ENCODE measurements around the gene PIGZ.

The PIGZ gene

DNA sequence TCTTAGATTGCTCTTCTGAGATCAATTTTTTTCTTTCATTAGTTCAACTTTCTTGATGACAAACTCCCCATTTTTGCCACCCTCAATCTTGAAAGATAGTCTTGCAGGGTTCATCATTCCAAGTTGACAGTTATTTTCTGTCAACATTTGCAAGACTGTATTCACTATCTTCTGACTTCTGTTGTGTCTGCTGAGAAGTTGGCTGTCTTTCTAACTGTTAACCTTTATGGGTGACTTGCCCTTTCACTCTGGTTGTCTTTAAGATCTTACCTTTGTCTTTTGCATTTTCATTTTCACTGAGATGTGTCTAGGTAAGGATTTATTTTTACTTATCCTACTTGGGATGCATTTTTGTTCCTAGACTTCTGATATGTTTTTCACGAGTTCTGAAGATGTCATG is 14.6 kb upstream of the PIGZ start:
- DNase-seq (ENCODE audit: low read depth): no peak

DNA sequence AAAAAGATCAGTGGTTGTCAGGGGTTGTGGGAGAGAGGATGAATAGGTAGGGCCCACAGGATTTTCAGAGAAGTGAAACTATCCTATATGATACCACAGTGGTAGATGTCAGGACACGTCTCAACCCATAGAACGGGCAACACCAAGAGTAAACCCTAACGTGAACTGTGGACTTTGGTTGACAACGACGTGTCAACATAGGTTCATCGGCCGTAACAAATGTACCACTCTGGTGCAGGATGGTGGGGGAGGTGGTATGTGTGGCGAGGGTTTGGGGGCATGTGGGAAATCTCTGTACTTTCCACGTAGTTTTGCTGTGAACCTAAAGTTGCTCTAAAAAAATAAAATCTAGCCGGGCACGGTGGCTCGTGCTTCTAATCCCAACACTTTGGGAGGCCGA is 13.0 kb upstream of the PIGZ start:
- no peak for DNase-seq (ENCODE audit: low read depth)

DNA sequence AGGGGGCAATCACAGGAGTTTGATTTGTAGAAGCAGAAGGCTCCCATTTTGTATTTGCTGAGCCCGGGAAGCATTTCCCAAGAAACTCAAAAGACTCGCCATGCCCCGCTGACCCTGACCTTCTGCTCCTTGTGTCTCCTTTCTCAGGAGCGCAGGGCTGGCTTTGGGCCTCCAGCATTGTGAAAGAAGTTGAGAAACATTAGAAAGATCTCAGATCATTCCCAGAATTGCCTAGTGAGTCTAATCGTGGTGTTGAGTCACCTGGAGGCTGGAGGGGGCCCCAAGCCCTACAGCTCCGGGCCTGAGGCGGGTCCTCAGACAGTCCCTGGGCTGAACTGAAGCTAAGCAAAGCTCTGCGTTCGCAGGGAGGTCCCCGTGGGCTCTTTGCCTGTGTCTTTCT is 10.9 kb upstream of the PIGZ start:
- DNase-seq (ENCODE audit: low read depth): no peak

DNA sequence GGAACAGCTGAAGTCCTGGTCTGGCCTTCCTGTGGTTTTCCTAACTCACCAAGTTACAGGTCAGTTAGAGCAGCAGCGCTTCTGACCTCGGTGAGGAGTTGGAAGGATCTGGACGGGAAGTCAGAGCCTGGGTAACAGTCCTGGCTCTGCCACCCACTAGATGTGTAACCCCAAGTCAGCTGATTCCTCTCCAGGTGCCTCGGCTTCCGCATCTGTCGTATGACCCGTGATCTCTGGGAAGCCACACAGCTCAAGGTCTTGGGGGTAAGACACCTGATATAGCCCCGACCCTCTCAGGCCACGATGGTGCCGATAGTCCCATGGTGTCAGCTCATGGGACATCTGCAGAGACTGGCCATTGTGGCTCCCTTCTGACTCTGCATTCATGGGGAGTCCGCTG is 8.3 kb upstream of the PIGZ start:
- no peak for DNase-seq (ENCODE audit: low read depth)

DNA sequence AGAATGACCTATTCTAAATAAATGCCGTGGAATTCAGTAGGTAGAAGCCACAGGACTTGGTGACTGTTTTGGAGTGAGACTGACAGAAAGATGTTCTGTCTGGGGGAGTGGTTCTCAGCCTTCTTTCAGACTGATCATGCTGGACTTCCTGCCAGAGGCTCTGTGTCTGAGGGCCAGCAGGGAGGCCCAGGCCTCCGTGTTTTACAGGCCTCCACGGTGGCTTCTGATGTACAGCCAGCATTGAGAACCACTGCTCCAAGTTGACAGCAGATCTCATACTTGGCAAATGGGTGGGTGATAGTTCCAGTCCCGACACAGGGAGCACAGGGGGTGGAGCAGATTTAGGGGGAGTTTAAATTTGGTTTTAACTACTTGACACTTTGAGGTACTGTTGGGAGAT is 6.7 kb upstream of the PIGZ start:
- DNase-seq (ENCODE audit: low read depth): no peak

DNA sequence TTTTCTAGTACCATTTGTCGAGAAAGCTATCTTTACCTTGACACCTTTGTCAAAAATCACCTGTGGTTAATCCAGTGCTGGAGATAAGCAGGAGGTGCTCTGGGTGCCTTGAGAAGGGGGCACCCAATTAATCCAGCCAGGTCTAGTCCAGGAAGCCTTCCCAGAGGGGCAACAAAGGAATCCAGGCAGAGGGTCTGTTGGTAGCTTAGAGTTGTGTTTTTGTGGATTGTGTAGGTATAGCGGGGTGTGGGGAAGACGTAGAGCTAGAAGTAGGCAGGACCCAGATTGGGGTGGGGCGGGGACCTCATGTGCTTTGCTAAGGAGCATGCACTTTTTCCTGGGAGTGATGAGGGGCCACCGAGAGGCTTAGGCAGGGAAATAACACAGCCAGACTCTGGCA is 6.0 kb upstream of the PIGZ start:
- no peak for DNase-seq (ENCODE audit: low read depth)

DNA sequence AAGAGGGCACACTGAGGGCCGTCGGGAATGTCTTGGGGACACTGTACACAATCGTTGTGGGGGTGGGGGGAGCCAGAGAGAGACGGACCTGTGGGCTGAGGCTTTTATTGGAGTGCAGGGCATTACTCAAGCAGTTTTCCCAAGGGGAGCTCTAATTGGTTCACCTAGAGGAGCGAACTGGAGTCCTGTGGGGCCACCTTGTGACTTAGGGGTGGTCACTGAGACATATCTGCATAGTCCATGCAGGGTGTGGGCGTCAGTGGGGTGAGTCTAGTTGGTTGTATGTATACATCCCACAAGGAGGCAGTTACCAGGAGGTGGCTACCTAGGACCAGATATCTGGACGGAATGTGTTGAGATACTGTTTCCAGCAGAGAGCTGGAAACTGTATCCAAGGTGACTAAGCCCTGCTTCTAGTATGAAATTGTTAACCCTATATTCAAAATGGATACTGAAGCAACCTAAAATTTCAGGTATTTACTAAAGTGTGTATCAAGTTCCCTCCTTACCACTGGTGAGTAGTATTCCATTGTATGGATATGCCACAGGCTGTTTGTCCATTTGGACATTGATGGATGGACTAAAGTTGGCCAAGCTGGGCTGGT is 2.6 kb upstream of the PIGZ start:
- DNase-seq (ENCODE audit: low read depth): no peak

DNA sequence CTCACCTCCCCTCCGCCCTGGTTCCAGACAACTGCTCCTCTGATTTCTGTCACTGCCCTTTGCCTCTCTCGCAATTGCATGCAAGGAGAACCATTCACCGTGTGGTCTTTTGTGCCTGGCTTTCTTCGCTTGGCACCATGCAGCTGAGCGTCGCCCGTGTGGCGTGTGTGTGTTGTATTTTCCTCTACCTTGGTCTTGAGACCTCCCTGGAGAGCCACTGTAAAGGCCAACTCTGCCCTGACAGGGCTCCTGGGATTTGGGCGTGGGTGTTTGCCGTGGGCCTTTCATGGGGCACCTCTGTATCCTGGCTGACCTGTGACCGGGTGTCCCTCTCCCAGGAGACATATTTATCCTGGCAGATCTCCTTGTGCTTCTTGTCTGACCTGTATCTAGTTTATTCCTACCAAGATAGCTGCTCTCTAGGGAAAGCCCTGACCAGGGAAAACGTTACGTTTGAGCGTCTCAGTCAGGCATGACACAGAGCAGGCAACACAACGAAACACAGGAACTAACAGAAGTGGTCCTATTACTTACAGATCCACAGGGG is 2.0 kb upstream of the PIGZ start:
- DNase-seq (ENCODE audit: low read depth): no peak

DNA sequence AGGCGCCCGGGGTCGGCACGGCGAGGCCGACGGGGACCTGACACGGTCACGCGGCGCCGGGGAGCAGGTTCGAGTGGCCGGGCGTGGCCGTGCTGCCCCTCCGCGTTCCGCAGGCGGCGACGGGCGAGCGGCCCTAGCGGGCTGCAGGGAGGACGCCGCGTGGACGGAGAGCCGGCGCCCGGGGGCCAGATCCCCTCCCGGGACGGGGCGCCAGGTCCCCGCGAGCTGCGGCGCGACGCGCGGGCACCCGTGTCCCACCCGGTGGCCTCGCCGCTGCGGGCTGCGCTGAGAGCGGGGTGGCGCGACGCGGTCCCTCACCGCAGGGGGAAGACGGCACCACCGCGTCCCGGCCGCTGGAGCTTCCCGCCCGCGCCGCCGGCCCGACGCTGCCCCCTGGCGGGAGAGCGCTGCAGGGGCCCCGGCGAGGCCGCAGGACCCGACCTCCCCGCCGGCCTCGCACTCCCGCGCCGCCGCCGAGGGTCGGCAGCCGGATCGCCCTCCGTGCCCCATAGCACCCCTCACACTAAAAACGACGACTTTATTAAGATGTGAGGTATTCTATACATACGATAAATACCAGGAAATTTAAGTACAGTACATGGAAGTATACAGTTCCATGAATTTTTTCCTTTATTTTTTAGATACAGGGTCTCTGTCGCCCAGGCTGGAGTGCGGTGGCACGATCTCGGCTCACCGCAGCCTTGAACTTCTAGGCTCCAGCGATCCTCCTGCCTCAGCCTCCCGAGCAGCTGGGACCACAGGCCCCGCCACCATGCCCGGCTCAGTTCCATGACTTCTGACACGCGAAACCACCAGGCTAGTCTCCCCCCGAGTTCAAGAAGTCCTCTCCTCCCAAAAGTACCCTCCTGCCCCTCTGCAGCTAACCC is 1.3 kb upstream of the PIGZ start:
- DNase-seq (ENCODE audit: low read depth): peak; percentile 29

DNA sequence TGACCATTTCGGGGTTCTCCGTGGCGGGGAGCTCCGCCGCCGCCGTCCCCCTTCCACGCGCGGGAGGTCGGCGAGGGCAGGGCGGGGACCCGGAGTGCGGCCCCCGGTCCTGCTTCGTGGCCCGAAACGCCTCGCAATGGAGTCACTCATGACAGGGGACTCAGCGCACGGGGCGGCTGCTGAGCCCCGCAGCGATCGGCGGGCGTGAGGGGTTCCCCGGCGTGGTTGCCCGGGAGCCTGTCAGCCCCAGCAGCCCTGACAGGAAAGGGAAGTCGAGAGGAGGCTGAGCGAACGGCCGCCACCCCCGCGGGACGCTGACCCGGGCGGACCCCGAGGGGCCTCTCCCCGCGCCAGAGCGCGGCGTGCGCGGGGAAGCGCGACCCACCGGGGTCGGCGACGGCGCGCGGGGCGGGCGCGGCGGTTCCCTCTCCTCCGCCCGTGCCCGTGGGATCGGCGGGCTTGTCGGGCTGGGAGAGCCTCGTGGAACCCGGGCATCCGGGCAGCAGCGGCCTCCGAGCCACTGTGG is 564 bp upstream of the PIGZ start:
- DNase-seq (ENCODE audit: low read depth): no peak

DNA sequence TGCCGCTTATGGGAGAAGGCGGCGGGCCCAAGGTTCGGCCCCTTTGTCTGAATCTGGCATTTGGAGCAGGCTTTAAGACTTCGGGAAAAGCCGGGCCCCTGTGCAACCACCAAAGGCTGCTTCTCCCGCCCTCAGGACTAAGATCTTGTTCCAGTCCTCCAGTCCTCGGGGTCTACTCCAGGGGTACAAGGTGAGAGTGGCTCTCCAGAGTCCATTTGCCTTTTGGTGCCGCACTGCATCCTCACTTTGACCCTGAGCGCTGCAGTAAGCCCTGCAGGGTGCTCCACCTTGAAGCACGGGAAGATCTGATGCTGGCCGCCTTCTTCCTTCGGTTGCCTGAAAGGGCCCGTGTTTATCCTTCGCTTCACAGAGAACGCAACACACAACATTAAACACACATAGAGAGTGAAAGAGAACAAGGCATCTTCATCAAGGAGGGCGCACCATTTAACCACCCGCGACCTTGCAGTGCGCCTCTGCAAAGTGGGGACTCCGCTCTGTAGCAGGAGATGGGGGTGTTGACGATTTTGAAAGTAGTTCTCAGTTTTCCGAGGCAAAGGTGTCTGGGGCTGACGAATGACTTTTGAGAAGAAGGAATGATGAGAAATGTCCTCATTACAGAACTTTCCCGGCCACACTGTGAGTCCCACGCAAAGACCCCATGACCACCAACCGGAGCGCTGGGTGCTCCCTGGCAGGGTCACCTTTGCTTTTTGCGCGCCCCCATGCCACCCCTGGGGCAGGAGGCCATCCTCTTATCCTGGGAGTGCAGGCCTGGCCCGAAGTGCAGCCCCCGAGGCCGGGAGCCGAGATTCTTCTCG is 1.0 kb downstream of the PIGZ start:
- DNase-seq (ENCODE audit: low read depth): no peak

DNA sequence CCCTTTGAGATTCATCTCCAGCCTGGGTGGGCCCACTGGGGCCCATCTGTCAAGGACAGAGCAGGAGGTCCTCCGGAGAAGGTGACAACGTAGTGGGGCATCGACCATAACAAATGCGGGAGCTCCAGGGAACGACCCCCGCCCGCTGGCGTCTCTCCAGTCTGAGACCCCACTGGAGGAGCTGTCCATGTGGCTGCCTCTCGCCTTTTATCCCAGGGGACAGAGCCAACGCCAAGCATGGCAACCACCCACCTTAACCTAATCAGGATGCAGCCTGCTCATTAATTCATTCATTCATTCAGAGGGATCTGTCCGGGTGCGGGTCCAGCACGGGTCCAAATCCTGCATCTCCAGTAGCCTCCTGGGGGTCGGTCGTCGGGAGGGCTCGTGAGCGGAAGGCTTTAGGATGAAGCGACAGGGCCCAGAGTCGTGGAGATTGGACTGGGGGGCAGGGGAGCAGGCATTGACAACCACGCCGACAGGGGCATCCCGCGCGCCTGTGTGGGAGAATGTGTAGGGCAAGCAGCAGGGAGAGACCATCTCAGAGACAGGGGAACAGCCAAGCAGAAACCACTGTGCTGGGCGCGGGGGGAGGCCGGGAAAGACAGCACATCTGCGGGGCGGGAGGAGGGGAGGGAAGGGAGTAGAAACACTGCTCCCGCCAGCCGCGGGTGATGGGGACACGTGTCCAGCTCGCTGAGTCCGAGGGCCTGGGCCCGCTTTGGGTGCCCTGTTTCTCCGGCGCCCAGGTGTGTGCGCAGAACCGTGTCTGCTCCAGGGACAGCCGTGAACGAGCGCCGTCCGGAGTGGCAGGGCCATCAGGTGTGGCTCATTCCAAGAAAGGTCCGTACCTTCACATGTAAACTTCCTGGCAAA is 1.9 kb downstream of the PIGZ start:
- DNase-seq (ENCODE audit: low read depth): no peak

DNA sequence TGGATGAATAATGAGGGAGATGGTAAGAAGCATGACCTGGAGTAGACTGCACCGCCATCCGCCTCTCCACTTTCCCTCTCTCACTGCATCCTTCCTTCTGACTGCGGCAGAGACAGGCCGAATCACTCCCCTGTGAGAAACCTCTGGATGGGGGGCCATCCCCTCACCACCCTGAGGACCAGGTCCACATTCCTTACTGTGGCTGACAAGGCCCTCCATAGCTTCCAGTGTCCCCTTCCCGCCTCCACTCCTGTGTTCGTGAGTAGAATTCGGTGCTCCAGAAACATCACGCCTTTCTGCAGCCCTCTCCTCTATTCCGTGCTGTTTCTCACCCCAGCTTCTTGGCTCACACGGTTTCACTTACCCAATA is 2.8 kb downstream of the PIGZ start:
- no peak for DNase-seq (ENCODE audit: low read depth)

DNA sequence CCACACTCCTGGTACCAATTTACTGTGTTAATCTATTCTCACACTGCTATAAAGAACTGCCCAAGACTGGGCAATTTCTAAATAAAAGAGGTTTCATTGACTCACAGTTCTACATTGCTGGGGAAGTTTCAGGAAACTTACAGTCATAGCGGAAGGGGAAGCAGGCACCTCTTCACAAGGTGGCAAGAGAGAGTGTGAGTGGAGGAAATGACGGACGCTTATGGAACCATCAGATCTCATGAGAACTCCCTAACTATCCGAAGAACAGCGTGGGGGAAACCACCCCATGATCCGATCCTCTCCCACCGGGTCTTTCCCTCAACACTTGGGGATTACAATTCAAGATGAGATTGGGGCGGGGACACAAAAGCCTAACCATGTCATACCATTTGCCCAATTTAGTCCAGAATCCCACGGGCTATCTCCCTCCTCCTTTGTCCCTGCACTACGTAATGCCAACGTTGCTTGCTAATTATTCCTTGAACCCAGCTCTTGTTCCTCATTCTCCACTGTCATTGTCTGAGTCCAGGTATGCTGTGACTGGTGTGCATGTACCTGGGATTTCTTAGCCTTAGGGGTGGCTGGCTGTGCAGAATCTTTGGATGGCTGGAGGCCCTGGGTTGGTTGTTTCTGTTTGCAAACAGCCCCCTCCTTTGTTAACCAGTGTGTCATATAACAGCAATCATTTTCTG is 3.4 kb downstream of the PIGZ start:
- DNase-seq (ENCODE audit: low read depth): no peak

DNA sequence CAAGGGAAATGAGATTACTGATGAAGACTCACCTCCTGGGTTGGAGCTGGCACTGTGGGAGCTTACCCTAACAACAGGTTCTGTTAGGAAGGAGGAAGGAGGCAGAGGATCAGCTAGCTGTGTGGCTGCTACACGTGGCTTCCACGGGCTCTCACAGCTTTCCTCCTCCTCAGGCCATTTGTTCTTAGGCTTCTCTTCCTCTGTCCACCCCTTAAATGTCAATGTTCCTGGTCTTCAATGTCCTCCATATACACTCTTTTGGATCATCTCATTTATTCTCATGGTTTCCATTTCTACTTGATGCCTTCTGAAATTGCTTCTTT is 5.0 kb downstream of the PIGZ start:
- DNase-seq (ENCODE audit: low read depth): no peak

DNA sequence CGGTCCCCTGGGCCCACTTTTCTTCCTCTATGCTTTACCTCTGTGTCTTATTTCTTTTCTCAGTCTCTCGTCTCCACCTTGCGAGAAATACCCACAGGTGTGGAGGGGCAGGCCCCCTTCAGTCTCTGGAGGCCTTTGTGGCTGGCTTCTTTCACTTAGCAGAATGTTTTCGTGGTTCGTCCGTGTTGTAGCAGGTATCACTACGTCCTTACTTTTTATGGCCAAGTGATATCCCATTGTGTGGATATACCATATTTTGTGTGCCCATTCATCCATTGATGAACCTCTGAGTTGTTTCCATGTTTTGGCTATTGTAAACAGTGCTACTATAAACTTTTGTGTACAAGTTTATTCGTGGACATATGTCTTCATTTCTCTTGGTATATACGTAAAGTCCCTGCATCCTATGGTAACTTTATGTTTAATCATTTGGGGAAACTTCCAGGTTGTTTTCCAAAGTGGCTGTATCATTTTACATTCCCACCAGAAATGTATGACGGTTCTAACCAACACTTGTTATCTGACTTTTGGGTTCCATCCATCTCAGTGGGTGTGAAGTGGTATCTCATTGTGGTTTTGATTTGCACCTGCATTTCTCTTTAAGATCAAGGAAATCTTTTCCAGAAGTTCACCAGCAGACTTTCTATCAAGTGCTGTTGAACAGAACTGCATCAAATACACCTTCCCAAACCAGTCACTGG is 5.6 kb downstream of the PIGZ start:
- DNase-seq (ENCODE audit: low read depth): no peak

DNA sequence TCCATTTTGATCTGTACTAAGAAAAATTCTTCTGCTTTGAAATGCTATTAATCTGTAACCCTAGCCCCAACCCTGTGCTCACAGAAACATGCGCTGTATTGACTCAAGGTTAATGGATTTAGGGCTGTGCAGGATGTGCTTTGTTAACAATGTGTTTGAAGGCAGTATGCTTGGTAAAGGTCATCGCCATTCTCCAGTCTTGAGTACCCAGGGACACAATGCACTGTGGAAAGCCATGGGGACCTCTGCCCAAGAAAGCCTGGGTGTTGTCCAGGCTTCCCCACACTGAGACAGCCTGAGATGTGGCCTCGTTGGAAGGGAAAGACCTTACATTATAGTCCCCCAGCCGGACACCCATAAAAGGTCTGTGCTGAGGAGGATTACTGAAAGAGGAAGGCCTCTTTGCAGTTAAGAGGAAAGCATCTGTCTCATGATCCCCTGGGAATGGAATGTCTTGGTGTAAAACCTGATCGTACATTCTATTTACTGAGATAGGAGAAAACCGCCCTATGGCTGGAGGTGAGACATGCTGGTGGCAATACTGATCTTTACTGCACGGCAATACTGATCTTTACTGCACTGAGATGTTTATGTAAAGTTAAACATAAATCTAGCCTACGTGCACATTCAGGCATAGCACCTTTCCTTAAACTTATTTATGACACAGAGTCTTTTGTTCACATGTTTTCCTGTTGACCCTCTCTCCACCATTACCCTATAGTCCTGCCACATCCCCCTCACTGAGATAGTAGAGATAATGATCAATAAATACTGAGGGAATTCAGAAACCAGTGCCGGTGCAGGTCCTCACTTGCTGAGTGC is 6.3 kb downstream of the PIGZ start:
- no peak for DNase-seq (ENCODE audit: low read depth)

DNA sequence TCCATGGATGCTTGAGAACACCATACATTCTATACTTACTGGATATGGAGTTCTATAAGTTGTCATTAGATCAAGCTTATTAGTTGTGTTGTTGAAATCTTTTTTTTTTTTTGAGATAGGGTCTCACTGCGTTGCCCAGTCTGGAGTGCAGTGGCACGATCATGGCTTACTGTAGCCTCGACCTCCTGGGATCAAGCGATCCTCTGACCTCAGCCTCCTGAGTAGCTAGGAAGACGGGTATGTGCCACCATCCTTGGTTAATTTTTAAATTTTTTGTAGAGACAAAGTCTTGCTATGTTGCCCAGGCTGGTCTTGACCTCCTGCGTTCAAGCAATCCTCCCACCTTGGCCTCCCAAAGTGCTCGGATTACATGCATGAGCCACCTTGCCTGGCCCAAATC is 13.8 kb downstream of the PIGZ start:
- no peak for DNase-seq (ENCODE audit: low read depth)

DNA sequence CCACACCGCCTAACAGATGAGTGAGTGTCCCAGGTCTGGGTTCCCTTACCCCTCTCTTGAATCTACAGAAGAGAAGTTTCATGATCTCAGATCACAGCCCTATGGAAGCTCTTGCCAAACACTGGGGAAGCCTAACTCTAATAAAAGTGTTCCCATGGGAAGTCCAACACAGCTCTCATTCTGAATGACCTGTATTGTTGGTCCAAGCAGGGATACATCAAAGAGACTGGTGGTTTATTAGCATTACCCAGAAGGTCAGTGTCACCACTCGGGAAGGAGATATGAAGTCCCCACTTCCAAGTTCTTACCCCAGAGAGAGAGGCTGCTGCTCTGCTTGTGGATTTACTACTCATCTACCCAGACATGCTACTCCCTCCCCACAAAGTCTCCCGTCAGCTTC is 17.3 kb downstream of the PIGZ start:
- DNase-seq (ENCODE audit: low read depth): no peak

DNA sequence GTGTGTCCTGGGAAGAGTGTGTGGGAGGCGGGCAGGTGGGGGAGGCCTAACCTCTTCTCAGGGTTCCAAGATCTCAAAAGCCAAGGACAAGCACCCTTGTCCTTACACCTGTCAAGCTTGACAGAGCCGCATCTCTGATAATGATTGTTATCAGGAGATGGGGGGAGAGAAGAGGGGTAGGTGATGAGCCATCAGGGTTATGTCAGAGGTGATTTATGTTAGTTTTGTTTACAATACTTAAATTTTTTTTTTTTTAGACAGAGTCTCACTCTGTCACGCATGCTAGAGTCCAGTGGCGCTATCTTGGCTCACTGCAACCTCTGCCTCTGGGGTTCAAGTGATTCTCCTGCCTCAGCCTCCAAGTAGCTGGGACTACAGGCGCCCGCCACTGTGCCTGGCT is 18.9 kb downstream of the PIGZ start:
- DNase-seq (ENCODE audit: low read depth): no peak

Data from T-helper 22 cell (primary cell).